Measurements from ENCODE around the gene TRIM62. TPM values are rescaled to one million over a fixed set of nuclear protein-coding genes. Genes with fewer than 3 reads are reported as not detected.
"Not testable (repeated sequence)": the region's sequence is repeated elsewhere in the genome, so short reads cannot be mapped to it uniquely, and the experiment has no call there.

The TRIM62 gene
- polyA plus RNA-seq, 10 donors, result 5.0 to 7.6 (median 5.9) TPM

DNA sequence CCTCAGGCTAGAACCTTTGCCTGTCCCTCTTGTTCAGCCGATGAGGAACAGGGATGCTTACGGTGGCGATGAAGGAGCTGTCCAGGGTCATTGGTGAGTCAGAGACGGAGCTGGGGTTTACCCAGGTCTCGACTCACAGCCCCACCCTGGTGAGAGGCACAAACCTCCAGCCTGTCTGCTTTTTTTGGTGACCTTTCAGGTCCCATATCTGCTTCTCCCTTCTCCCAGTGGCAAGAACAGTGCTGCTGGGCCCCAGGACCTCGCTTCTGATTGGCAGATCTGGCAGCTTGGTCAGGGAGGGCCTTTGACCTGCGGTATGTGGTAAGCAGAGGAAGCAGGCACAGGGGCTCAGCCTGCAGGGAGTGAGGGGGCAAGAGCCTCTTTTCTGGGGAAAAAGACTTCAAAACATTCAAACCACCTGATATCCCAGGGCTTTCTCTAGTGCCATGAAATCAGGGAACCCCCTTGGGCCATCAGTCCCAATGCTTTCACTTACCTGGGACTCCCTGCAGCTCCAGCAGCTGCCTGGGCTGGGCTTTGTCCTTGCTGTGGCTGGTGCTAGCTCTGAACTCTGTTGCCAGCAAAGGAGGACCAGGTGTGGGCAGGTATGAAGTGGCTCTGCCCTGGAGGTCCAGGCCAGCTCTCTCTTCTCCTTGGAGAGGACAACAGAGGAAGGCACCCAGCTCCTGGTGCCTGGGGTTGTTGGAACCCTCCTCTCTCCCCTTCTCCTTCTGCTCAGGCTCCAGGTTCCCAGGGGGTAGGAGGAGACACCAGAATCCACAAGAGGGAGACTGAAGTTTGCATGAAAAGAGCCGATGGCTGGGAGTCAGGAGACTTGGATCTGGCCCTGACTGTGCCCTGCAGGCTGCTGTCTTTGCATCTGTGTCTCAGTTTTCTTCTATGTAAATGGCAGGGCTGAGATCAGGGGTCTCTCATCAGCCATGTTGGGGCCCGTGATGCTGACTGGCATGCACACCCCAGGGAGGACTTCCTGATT is 41.4 kb downstream of the TRIM62 start:
- no peak for DNase-seq

- DNase-seq, result peak in 2 of 3 donors; percentile 42 to 67
These were observed 44.0 kb downstream of the TRIM62 start for GRCh38 chr1:33137800-33138199.

- not testable (repeated sequence) for DNase-seq
These were observed 45.8 kb downstream of the TRIM62 start for GRCh38 chr1:33136041-33136440.

- no peak for DNase-seq
These were observed 48.3 kb downstream of the TRIM62 start for GRCh38 chr1:33133478-33134105.

- DNase-seq, result no peak
These were observed 49.3 kb downstream of the TRIM62 start for GRCh38 chr1:33132549-33132948.

- no peak for DNase-seq
These were observed 50.7 kb downstream of the TRIM62 start for GRCh38 chr1:33131191-33131590.

- DNase-seq, result peak in 1 of 3 donors; percentile 59
These were observed 51.5 kb downstream of the TRIM62 start for GRCh38 chr1:33130297-33130696.

DNA sequence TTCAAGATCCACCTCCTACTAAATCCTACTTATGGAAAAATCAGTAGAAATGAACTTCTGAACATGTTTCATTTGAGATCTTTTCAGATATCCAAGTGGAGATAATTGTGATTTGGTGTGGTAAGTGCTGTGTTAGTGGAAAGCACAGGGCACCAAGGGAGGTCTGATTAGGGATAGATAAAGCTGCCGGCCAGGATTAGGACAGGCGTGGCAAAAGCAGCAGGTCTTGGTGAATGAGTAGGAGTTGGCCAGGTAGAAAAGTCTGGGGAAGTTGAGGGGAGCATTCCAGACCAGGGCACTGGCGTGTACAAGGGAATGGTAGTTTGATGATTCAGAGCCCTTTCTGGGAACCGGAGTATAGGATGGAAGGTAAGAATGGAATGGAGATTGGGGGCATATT is 53.1 kb downstream of the TRIM62 start:
- no peak for DNase-seq

GRCh38 chr1:33127001-33127823 is 54.6 kb downstream of the TRIM62 start:
- peak; percentile 99 to 100 (median 100) for DNase-seq

GRCh38 chr1:33126411-33127000 is 55.3 kb downstream of the TRIM62 start:
- no peak for DNase-seq

GRCh38 chr1:33124647-33125046 is 57.2 kb downstream of the TRIM62 start:
- DNase-seq, result not testable (repeated sequence)

GRCh38 chr1:33123266-33123665 is 58.6 kb downstream of the TRIM62 start:
- DNase-seq, result no peak

DNA sequence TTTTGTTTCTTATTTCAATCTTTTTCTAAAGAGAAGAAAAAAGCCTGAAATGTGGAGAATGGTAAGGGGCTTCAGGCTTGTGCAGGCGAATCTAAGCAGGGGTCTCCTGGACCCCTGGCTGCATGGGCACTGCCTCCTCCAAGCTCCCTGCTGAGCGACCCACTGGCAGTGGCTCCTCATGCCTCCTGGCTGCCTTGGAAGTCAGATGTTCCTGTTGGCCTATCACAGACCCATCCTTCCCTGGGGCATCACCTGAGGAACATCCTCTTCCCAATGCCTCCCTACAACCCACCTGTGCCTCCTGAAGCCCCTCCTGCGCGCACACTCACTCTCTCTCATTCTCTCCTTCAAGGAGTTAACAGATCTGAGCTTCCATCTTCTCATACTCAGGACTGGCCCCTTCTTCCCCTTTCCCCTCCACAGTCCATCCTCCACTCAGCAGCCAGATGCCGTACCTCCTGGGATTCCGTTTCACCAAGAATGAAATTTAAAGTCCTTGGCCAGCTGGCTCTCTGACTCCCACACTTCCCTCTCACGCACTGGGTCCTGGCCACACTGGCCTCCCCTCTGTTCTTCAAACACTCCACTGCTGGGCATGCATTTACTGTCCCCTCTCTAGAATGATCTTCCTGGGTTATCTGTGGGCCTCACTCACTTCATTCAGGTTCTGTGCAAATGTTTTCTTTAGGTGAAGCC is 59.2 kb downstream of the TRIM62 start:
- DNase-seq, result peak in 1 of 3 donors; percentile 28

DNA sequence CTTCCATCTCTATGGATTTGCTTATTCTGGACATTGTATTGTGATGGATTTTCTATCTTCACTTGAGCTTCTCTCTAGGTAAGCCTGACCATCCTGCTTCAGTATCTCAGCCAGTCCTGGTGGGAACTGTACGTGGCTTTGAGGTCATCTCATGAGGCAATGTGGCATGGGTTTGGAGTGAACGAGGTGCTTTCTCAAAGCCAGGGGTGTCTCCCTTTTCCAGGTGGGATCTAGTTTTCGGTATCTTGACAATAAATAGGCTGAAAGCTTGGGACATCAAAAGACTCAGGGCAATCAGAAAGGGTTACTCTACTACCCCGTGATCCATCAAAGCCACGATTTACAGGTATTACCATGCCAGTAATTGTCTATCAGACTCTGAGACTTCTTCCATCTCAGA is 60.1 kb downstream of the TRIM62 start:
- no peak for DNase-seq

GRCh38 chr1:33120436-33121231 is 61.2 kb downstream of the TRIM62 start:
- no peak for DNase-seq

DNA sequence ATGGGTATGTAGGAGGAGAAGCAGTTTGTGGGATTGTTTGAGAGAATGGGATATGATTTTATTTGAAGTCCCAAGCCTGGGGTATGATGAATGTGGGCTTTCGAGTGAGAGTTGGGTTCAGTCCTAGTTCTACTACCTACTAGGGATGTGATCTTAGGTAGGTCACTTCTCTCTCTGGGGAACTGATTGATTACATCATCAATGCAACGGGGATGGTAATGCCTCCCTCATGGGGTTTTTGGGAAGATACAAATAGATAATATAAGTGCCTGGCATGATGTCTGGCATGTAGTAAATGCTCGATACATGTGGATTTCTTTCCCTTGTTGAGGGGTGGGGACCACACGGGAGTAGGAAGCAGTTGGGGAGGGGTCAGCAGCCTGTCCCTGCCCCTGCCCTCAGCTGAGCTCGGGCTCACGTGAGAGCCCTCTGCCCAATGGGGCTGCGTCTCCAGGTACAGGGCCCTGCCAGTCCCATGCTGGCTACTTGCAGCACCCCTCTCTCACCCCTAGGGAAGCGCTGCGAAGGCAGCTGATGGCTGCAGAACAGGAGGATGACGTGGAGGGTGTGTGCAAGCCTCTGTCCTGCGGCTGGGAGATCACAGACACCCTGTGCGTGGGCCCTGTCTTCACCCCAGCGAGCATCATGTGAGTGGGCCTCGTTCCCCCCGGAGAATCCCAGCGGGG is 62.2 kb downstream of the TRIM62 start:
- no peak for DNase-seq

DNA sequence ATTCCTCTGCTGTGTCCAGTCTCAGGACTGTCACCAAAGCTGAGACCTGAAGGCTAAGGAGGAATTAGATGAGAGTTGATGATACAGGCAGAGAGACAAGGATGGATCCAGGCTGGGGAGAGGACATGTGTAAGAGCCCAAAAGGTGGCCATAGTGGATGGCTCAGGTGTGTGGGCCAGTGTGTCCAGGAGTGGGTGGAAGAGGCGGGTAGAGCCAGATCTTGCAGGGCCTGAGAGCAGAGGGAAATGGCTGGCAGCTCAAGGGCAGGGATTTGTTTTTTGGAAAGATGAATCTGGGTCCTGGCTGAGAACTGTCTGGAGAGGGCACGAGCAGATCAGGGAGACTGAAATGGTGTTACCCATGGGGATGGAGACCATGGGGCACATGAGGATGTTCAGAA is 62.8 kb downstream of the TRIM62 start:
- DNase-seq, result no peak

GRCh38 chr1:33118274-33118673 is 63.6 kb downstream of the TRIM62 start:
- no peak for DNase-seq

- no peak for DNase-seq
These were observed 64.3 kb downstream of the TRIM62 start for GRCh38 chr1:33117440-33118085.

All from muscle of back (tissue), 11 donors.